NCI-H774 (cell line): Measurements from ENCODE around the gene SLF2.
A peak's percentile ranks its signal among the peaks of the same experiment; 100 is the strongest.

ENCODE experiments used
- DNase-seq: peaks from one replicate; lab custom pipeline; 2025; lab: John Stamatoyannopoulos, UW

Gene SLF2

DNA sequence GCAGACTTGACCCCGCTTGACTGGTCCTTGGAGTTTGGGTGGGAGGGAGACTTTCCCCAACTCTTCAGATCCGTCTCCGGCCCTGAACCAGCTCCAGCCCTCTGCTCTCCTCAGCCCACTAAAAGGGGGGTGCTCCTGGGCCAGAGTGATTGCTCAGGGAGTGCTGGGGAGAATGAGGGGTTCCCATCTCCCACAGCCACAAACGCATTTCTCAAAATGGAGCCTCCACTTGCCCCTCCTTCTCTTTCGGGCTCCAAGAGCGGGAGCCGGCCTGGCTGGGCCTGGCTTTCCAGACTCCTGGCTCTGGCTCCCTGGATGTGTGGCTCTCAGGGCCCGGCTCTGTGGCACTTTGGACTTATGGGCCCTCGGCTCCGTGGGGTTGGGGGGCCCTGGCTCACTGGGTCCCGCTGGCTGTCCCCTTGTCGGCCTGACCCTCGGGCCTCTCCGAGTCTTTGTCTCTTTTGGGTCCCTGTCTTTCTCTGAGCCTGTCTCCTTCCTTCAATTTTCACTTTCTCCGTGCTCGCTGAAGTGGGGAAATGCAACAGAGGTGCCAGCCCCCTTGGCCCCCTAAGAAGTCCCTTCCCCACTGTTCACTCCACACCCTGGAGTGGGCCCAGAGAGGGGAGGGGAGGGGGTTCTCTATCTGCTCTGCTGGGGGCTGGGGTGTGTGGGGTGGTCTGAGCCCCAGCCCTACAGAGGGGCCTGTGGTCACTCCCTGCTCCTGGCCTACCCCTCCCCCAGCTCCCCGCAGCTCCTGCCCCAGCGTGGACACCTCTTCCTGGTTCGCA lies 87.6 kb downstream of the SLF2 start:
- no peak for DNase-seq

- no peak for DNase-seq
Observed at GRCh38 chr10:101000915-101001658, 88.3 kb downstream of the SLF2 start.

GRCh38 chr10:101001659-101002035 lies 88.9 kb downstream of the SLF2 start:
- no peak for DNase-seq

DNA sequence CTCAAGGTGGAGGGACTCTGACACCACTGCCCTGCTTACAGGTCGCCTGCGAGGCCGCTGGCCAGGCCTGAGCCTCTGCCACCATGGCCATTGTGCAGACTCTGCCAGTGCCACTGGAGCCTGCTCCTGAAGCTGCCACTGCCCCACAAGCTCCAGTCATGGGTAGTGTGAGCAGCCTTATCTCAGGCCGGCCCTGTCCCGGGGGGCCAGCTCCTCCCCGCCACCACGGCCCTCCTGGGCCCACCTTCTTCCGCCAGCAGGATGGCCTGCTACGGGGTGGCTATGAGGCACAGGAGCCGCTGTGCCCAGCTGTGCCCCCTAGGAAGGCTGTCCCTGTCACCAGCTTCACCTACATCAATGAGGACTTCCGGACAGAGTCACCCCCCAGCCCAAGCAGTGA lies 89.7 kb downstream of the SLF2 start:
- DNase-seq = no peak

GRCh38 chr10:101003639-101004206 lies 91.0 kb downstream of the SLF2 start:
- DNase-seq = no peak

DNA sequence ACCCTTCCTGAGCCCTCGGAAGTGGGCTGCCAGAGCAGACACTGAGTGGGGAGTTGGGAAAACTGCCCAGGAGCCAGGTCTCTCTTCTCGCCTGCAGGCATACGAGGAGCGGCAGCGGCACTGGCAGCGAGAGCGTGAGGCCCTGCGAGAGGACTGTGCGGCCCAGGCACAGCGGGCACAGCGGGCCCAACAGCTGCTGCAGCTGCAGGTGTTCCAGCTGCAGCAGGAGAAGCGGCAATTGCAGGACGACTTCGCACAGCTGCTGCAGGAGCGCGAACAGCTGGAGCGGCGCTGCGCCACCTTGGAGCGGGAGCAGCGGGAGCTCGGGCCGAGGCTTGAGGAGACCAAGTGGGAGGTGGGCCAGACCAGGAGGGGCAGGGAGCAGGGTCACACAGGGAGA lies 92.6 kb downstream of the SLF2 start:
- no peak for DNase-seq

DNA sequence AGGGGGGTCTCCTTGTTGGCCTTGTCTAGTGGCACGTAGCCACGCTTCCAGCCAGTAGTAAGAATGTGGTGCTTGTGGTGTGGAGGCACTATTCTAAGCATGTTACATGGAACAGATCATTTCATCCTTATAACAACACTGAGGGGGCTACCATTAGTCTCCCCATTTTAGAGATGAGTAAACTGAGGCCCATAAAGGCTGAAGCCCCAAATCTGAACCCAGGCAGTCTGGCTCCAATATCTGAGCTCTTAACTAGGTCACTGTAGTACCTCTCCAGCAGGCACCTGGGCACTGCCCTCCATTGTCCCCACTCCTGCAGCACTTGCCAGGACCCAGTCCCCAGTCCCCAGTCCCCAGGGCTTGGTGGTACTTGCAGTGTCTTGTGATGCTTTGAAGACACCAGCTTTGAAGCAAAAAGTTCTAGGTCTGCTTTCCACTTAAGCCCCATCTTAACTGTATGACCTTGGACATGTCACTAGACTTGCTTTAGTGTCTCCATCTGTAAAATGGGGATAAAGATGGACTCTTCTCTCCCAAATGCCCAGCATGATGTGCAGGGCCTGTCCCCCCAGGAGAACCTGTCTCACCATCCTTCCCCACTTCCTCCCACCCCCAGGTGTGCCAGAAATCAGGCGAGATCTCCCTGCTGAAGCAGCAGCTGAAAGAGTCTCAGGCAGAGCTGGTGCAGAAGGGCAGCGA lies 93.3 kb downstream of the SLF2 start:
- DNase-seq = no peak

GRCh38 chr10:101006593-101007098 lies 93.9 kb downstream of the SLF2 start:
- no peak for DNase-seq

DNA sequence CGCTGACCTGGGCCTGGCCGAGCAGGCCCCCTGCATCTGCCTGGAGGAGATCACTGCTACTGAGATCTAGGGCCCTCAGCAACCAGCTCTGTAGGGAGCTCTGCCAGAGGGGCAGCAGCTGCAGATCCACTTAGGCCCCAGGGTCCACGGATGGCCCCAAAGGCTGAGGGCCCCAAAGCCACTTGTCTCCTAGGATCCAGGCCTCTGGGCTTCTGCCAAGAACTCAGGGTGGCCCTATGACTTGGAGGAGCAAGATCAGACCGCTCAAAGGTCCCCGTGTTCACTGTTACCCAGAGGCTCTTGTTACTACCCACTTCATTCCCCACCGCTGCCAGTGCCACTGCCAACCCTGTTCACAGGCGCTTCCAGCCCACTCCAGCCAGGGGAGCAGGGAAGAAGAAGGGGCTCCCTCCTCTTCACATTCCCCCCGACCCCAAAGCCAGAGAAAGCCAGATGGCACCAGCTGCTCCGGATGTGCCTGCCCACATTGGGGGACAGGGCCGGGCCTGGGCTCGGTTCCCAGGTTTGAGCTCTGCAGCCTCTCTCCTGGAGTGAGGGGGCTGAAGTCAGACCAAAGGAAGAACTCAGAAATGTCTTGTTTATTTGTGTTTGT lies 94.4 kb downstream of the SLF2 start:
- DNase-seq = no peak

- no peak for DNase-seq
Observed at GRCh38 chr10:101007915-101008822, 95.4 kb downstream of the SLF2 start.

DNA sequence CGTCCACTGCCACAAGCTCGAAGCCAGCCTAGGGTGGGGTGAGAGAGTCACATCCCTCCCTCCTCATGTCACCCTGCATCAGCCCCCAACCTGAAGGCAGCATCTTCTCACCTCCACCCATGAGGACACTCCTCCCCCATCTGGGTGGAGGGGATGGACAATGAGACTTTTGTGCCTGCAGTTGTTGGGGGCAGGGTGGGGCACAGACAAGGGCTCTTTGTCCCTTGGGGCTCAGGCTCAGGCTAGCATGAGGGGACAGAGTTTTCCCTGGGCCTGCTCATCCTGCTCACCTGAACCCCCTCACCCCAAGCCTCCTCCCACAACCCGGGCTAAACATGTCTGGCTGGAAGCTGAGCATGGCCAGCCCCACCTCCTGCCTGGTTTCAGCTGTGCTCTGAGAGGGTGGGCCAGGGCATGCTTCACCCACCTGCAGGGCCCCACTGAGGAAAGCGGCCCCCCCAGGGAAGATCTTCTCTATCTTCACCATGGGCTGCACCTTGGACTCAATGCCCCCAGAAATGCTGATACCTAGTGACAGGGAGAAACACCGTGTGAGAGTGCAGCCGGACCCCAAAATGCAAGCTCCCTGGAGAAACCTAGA lies 96.2 kb downstream of the SLF2 start:
- no peak for DNase-seq

GRCh38 chr10:101010329-101010728 lies 97.6 kb downstream of the SLF2 start:
- DNase-seq = no peak

GRCh38 chr10:101011517-101012423 lies 99.0 kb downstream of the SLF2 start:
- DNase-seq = no peak

DNA sequence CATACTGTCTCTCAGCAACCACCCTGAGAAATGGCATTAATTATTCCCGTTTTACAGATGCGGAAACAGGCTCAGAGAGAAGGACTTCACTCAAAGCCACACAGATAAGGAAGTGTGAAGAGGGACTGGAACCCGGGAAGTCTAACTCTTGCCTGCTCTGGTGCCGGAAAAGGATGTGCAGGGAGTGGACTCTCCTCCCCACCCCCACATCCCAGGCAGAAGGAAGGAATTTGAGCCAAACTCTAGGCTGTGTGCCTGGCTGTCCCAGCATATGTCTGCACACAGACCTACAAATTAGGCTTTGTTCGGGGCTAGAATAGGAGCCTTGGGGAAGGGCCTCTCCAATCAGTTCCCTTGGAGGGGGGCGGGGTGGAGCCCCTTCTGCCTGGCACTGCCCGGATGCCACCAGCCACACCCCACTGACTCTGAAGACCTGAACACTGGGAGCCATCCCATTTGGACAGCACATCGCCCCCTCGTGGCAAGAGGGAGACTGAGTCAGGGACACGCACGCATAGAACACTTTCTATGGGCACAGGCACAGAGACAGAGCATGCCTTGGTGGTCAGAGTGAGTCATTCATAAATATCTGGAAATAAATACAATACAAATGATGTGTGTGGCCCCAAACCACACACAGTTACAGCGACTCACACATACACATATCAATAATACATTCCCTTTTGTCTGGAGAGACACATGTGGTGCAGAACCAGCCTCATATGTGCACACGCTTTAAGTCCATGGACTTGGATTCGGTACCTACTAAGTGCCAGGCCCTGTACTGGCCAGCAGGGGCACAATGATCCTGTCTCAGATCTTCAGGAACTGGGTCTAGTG lies 100.0 kb downstream of the SLF2 start:
- peak; percentile 16 for DNase-seq

DNA sequence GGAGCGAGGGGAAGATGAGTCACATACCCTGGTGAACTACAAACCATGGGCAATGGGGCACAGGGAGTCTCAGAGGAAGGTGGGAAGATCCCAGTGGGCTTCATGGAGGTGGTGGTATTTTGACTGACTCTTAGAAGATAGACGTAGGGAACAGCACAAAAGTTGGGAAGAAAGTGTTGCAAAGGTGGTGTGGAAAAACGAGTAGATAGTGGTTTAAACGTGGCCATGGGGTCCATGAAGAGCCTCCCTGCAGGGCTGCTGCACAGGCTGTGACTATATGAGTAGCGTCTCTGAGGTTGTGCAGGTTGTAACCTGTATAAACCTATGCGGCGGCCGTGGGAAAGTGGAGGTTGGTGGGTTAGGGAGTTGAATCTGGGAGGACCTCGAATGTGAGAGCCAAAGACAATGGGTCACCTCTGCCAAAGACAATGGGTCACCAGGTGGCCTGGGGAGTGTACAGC lies 100.6 kb downstream of the SLF2 start:
- DNase-seq = no peak

DNA sequence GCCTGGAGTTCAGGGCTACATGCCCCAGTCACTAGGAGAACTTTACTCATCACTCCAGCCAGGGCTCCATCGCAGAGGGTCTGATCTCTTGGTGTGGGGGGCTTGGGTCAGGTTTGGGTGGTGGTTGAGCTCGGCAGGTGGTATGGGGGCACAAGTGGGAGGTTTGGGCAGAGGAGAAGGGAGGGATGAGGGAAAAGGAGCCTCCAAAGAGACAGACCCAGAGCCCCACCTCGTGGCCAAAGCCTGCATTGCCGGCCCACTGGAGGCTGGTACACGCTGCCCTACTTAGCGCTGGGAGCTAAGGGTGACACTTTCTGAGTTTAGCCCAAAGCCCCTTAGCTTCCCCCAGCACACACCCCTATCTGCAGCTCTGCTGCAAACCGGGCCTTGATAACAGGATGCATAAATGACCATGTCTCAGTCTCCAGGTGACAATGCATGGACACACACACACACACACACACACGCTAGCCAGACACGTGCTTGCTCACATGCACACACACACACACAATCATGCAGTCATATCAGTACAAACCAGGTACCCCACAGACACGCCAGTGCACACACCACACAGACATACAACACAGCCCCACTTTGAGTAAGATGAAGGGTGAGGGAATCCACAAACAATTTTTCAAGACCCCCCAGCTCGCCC lies 101.6 kb downstream of the SLF2 start:
- DNase-seq = no peak
